ENCODE data around the gene ARHGAP23.

The ARHGAP23 gene

DNA sequence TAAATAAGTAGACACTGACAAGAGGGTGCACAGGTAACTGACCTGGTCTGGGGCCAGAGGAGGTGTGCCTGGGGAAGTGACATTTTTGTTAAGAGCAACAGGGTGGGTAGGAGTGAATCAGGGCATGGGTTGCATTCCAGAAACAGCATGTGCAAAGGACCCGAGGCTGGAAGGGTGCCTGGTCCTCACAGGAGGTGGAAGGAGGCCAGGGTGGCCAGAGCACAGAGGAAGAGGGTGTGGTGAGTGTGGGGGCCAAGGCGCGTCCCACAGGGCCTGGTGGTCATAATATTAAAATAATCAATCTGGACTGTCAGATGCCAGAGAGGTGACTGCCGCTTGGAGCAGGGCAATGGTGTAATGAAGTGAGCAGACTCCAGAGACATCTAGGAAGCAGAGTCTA, 14.3 kb downstream of the ARHGAP23 start:
- FAIRE-seq = no peak
- no peak for DNase-seq (ENCODE audit: insufficient read length, low spot score)

DNA sequence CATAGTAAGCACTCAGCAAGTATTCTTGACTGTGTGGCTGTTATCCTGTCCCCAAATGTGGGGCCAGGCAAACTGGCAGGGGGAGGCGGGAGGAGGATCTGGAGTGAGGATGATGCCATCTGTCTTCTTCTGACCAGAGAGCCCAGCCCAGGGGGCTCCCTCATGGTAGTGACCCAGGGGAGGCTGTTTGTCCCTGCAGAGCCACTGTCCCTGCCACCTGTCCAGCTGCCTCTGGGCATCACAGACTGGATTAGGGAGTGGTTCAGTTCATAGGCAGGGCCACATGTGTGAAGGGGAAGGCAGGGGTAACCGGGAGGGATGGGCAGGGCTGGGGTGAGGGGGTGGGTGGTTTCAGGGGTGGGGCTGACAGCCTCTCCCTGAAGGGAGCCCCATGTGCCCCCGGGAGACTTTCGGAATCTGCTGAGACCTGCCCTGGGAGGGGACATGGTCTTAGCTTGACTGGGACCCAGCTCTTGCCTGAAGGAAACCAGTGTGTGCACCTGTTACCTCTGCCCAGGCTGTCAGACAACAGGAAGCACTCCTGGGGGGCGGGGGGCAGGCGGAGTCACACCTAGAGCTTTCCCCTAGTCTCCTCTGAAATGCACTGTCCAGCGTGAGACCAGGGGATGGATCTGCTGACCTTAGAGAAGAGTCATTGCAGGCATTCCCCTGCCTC, 15.2 kb downstream of the ARHGAP23 start:
- FAIRE-seq = no peak
- DNase-seq (ENCODE audit: insufficient read length, low spot score) = no peak

DNA sequence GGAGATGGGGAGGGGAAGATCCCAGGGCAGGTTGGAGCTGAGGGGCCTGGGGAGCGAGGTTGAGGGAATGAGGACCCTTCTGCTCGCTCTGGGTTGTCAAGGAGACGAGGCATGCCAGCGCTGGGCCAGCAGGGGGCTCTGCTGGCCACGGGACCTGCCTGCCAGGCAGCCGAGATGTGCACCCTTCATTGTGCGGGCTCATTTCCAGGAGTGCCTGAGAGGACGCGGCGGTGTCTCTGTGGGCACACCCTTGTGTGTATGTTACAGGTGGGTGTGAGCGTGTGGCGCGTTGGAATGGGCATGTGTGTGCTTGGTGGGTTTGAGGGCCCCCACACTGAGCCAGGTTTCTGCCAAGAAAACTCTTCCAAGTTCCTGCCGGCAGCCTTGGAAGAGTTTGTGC, 15.9 kb downstream of the ARHGAP23 start:
- no peak for DNase-seq (ENCODE audit: insufficient read length, low spot score)
- no peak for FAIRE-seq

GRCh38 chr17:38447502-38448085, 19.3 kb downstream of the ARHGAP23 start:
- DNase-seq (ENCODE audit: insufficient read length, low spot score) = no peak
- no peak for FAIRE-seq

DNA sequence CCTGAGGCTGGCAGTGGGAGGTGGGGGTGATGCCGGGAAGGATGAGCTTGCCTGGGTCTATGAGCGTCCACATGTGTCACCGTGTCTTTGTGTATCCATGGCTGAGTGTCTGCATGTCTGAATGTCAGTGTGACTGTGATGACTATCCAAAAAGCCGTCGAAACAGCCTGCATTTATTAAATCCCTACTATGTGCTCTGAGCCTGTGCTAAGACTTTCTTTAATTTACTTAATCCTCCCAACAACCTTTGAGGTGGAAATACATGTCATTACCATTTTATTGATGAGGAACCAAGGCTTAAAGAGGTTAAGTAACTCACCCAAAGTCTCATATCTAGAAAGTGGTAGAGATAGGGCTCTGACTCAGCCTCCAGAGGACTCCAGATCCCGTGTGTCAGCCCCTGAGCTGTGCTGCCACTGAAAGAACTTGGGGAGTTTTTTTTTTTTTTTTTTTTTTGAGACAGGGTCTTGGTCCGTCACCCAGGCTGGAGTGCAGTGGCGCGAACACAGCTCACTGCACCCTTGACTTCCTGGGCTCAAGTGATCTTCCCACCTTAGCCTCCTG, 20.0 kb downstream of the ARHGAP23 start:
- FAIRE-seq (no peak), DNase-seq (ENCODE audit: insufficient read length, low spot score) (no peak)

GRCh38 chr17:38449364-38449763, 21.1 kb downstream of the ARHGAP23 start:
- no peak for FAIRE-seq
- DNase-seq (ENCODE audit: insufficient read length, low spot score) = no peak

DNA sequence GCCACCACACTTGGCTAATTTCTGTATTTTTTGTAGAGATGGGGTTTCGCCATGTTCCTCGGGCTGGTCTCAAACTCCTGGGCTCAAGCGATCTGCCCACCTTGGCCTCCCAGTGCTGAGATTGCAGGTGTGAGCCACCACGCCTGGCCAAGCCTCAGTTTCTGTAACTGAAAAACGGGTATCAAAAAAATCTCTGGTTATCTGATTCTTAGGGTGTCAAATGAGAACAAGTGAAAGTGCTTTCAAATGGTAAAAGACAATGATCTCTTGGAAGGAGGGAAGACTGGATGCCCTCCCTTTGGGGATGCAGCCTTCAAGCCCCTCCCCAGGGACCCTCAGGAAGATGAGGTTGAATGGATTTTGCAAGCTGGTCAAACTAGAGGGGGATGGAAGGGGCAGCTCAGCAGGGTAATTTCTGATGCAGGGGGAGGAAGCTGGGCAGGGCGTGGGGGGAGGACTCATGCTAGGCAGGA, 22.3 kb downstream of the ARHGAP23 start:
- DNase-seq (ENCODE audit: insufficient read length, low spot score) = no peak
- FAIRE-seq = no peak

DNA sequence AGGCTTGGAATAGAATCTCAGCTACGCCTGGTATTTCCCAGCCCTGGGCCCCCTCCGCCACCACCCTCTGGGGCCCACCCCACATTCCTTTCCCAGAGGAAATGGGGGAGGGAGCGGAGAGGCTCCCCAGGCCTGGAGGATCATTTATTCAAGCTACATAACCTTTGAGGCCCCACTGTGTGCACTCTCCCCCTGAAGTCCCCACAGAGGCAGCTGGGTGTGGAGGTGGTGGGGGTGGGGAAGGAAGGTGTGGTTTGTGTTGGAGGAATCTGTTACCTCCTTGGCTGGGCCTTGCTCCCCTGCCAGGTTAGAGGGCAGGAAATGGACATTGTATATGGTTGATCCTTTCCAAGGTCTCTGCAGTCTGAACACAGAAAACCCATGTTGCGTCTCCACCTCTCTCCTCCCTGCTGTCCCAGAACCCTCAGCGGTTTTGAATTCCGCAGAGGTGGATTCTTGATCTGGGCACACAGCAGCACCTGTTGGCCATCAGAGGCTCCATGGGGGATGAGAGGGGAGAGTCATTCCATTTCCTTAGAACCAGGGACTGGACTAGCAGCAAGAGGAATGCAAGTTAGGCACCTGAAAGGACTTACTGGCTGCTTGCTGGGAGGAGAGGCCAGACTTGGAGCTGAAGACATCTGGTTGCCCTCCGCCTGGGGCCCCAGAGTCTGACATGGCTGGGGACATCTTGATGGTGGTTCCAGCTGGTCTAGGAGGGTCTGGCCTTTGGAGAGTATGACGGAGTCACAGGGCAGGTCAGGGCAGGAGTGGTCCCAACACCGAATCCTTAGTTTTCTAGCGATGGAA, 23.0 kb downstream of the ARHGAP23 start:
- FAIRE-seq (no peak), DNase-seq (ENCODE audit: insufficient read length, low spot score) (no peak)

DNA sequence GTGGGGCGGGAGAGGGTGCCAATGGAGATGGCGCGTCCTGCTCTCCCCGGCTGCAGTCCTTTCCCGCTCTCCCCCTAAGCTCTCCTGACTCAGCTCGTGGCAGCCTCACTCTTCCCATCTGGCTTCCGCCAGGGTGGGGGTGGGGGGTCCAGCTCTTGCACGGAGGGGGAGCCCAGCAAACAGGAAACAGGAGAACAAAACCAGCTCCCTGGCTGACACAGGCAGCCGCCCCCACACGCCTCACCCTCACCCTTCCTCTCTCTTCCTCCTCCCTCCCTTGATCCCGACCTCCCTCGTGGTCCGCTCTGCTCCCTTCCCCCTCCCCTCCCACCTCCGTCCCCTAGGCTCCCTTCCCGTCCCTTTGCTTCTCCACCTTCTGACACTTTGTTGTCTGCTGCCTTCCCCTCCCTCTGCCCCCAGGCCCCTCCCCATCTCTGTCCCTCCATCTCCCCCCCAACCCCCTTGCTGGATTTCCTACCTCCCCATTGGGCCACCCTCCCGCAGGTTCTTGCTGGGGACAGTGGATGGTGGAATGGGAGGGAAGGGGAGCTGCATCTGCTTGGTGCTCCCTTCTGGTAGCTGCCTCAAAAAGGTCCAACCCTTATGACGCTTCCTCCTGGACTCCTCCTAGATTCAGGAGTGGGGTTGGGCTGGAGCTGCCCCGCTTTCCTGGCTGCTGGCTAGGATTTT, 23.7 kb downstream of the ARHGAP23 start:
- DNase-seq (ENCODE audit: insufficient read length, low spot score) = no peak
- FAIRE-seq = no peak

DNA sequence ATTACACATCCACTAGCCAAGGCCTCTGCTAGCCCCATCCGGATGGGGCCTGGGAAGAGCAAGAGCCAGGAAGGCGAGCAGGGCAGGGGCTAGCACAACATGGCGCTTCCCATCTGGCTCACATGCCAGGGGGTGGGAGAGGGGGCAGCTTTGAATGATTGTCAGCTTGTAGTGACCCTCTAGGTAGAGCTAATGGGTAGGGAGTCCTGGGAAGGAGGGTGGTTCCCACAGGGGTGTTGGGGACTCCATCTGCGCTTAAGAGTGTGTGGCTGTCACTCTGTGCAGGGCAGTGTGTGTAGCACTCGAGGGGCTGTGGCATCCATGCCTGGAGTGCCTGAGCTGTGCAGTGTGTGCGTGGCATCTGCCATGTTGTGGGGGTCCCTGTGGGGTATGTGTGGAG, 24.5 kb downstream of the ARHGAP23 start:
- no peak for FAIRE-seq
- DNase-seq (ENCODE audit: insufficient read length, low spot score) = no peak

- DNase-seq (ENCODE audit: insufficient read length, low spot score) (no peak), FAIRE-seq (no peak)
These were observed 25.7 kb downstream of the ARHGAP23 start for GRCh38 chr17:38453951-38454421.

- no peak for DNase-seq (ENCODE audit: insufficient read length, low spot score)
- FAIRE-seq = no peak
These were observed 26.3 kb downstream of the ARHGAP23 start for GRCh38 chr17:38454532-38454931.

- no peak for DNase-seq (ENCODE audit: insufficient read length, low spot score)
These were observed 27.1 kb downstream of the ARHGAP23 start for GRCh38 chr17:38455288-38455915.

GRCh38 chr17:38456031-38456815, 28.0 kb downstream of the ARHGAP23 start:
- no peak for FAIRE-seq
- no peak for DNase-seq (ENCODE audit: insufficient read length, low spot score)

More at GRCh38 chr17:38455288-38455915, 27.1 kb downstream of the ARHGAP23 start:
- FAIRE-seq = no peak

GRCh38 chr17:38457577-38458371, 29.5 kb downstream of the ARHGAP23 start:
- no peak for FAIRE-seq
- no peak for DNase-seq (ENCODE audit: insufficient read length, low spot score)

DNA sequence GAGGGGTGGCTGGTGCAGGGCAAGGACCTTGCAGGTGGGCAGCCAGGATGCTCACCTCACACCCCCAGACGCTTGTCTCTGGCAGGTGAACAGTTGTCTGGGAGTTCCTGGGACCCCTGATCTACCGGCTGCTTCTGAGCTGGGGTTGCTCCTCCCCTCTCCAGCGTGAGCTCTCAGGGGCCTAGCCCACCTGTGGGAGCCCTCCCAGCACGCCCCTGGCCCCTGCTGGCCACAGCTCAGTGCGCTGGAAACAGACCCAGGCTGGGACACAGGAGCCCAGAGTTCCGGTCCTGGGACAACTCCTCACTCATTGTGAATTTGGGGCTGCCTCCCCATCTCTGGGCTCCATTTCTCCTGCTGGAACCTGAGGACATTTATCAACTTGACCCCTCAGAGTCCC, 30.3 kb downstream of the ARHGAP23 start:
- DNase-seq (ENCODE audit: insufficient read length, low spot score) (no peak), FAIRE-seq (no peak)

DNA sequence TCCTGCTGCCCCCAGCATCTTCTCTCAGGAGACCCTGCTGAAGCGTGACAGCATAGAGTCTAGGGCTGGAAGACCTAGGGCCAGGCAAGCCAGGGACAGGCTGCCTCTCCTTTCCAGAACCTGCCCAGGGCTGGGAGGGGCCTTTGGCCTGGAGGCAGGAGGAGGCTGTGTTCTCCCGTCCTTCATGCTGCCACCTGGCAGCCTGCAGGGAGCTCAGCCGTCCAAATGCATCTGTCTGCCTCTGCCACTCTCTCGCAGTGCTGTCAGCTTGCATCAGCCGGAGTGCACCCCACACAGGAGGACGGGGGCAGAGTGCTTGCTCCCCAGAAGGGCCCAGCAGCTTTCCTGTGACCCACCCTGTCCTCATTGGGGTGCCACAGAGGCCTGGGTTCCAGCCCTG, 31.3 kb downstream of the ARHGAP23 start:
- no peak for DNase-seq (ENCODE audit: insufficient read length, low spot score)
- FAIRE-seq = no peak

GRCh38 chr17:38460082-38460715, 31.9 kb downstream of the ARHGAP23 start:
- FAIRE-seq = no peak
- DNase-seq (ENCODE audit: insufficient read length, low spot score) = no peak
